ENCODE data around the gene PDZD11.
"Not testable (repeated sequence)": the region's sequence is repeated elsewhere in the genome, so short reads cannot be mapped to it uniquely, and the experiment has no call there.

PDZD11 gene

DNA sequence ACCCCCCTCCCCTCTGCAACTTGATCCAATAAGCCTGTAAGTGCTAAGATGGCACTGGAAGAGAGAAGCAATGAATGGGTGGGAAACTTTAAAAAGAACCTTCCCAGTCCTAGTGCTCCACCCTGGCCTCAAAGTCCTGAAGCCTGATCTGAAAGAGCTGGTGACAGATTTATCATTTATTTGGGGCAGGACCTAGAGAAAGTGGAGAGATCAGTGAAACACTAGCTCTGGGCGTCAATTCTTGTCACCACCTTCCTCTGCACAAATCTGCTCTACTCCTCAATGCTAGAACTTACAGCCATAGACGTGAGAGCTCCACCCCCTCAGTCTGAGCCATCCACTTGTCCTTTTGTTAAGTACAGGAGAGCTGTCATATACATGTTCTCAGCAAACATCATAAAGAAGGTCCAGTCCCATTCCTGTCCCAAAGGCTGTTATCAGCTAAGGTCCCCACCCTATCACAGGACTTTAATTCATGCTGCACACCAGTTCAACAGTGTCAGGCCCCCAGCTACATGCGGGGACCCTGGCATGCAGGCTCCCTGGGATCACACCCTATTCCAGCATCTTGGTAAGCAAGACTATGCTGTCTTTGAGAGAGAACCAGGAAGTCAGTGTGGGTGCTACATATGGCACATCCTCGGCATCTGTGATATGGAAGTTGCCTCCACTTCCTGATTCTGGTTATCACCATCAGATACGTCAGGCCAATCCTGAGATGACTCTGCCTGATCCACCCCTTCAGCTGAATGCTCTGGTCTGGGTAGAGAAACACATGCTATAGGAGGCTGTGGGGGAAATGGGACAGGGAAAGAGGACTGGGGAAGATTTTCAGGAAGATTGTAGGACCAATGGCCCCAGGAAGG lies 32.1 kb downstream of the PDZD11 start:
- DNase-seq (ENCODE audit: low read depth in 2 of 2), result no peak

DNA sequence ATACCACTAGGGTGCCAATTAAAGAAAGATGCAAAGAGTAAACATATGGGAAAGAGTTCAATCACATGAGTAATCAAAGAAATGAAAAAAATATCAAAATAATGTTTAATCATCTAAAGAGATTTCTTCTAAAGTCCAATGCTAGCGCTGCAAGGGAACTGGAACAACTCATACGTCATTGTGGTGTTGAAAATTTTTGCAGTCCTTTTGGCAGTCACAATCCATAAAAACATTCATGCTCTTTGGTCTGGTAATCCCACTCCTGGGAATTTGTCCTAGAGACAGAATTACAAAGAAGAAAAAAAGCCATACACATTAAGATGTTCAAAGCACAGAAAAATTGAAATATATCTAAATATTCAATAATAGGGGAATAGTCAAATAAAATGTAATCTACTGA lies 34.3 kb downstream of the PDZD11 start:
- DNase-seq (ENCODE audit: low read depth in 2 of 2), result no peak

DNA sequence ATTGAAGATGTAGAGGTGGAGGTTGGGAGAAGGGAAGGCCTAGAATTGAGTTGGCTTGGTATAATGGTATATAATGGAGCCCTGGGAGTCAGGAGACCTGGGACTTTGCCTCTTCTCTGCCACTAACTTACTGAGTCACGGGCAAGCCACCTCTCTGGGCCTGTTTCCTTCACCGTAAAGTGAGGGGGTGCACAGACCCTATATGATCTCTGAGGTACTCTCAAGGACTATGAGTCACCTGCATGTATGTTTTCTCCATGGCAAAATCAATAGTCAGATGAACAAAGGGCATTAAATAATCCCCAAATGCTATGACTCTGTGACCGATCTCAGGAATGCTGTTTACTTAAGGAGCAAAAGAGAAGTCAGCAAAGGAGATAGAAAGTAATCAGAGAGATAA lies 34.8 kb downstream of the PDZD11 start:
- no peak for DNase-seq (ENCODE audit: low read depth in 2 of 2)

GRCh38 chrX:70254063-70254400 lies 35.7 kb downstream of the PDZD11 start:
- no peak for DNase-seq (ENCODE audit: low read depth in 2 of 2)

- no peak for DNase-seq (ENCODE audit: low read depth in 2 of 2)
Measured at GRCh38 chrX:70253377-70254062, 36.2 kb downstream of the PDZD11 start.

DNA sequence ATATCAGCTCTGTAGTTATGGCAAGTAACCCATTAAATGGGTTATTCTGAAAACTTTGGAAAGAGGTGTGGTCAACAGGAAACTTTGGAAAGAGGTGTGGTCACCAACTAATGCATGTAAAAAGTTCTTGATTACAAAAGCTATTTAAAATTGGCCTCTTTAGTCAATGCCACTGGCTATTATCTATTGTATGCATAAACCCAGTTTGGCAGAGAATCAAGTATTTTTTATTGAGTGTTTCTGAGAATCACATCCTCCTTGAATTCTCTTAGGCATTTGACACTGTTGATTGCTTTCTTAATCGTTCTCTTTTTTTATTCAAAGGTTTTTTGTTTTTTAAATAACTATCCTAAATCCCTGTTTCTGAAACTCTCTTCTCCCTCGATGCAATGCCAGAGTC lies 37.2 kb downstream of the PDZD11 start:
- no peak for DNase-seq (ENCODE audit: low read depth in 2 of 2)

- DNase-seq (ENCODE audit: low read depth in 2 of 2), result no peak
Measured at GRCh38 chrX:70247252-70247651, 42.5 kb downstream of the PDZD11 start.

- DNase-seq (ENCODE audit: low read depth in 2 of 2), result no peak
Measured at GRCh38 chrX:70244881-70245280, 44.8 kb downstream of the PDZD11 start.

GRCh38 chrX:70243601-70244000 lies 46.1 kb downstream of the PDZD11 start:
- not testable (repeated sequence) for DNase-seq (ENCODE audit: low read depth in 2 of 2)

- DNase-seq (ENCODE audit: low read depth in 2 of 2), result no peak
Measured at GRCh38 chrX:70241501-70241900, 48.2 kb downstream of the PDZD11 start.

GRCh38 chrX:70240751-70241150 lies 49.0 kb downstream of the PDZD11 start:
- no peak for DNase-seq (ENCODE audit: low read depth in 2 of 2)

All from fibroblast of skin of left quadriceps (primary cell).